KG1 (cell line): Measurements from ENCODE around the gene C20orf144.

Source experiments
- DNase-seq: peaks from one replicate; lab custom pipeline; 2025; lab: John Stamatoyannopoulos, UW

Gene C20orf144

GRCh38 chr20:33677991-33678702, 16.0 kb downstream of the C20orf144 start:
- no peak for DNase-seq

DNA sequence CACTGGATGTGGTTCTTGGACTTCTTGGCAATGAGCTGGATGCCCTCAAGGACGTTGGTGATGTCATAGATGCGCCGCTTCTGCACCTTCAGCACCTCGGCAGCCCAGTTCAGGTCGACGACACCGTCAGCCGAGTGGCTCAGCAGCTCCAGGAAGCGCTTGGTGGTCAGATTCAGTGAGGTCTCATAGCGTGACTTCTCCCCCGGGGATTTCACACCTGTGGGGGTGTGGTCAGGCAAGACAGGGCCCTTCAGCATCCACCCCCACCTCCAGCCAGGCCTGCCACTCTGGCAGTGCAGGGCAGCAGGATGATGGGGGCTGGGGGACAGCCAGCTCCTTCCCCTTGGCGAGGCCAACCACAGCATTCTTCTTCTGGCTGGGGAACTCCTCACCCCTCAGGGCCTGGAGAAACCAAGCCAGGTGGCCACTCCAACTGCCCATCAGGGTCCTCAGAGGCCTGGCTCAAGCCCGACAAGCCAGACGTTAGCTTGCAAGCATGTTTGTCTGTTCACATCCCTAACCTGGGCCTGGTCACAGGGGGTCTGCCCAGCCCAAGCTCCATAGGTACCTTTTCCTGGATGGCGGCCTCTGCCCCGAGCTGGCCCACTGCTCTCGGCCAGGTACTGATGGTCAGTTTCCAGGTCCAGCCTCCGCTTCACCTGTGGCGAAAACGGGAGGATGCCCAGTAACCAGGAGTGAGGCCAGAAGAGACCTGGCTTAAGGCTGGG, 17.8 kb downstream of the C20orf144 start:
- no peak for DNase-seq

DNA sequence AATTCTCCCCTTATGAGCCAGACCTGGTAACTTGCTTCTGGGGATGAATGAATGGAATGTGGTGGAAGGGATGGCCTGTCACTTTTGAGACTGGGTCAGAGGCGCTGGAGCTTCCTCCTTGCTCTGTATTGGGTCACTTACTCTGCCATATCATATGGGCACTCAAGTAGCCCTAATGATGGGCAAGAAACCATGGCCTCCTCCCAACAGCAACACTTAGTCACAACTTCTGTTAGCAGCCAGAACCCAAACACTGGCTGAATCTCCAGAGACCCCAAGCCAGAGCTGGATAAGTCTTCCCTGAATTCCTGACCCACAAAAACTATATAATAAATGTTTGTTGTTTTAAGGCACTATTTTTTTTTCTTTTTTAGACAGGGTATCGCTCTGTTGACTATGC, 18.6 kb downstream of the C20orf144 start:
- no peak for DNase-seq

- no peak for DNase-seq
These were observed 19.2 kb downstream of the C20orf144 start for GRCh38 chr20:33681288-33681687.

- DNase-seq = no peak
These were observed 19.7 kb downstream of the C20orf144 start for GRCh38 chr20:33681728-33682353.

DNA sequence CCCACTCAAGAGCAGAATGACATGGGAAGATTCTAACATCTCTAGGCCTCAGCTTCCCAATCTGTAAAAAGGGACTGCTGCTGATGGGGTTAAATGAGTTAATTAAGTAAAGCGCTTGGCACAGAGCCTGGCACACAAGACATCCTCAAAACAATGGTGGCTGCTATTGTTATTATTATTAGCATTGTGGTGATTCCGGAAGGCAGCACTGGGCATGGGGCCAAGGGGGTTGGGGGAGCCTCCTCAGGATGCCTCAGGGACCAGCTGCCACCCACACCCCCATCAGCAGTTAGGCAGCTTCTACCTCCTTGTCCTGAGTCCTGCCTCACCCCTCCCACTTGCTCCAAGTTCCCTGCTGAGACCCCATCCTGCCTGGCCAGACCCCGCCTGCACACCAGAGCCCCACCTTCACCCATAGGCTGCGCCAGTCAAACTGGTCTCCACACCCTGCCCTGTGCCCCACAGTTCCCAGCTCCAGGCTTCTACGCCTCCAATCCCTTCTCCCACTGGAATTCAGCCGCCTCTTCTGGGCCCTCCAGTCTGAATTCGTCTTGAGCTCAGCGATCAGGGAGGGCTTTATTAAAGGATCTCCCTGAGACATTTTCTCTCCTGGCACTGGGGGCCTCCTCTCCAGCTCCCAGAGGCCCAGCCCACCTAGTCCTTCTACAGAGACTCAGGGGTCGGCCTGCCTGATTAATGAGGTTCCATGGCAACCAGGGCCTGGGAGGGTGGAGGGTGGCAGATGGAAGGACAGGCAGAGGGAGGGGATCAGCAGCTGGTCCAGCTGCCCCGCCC, 22.6 kb downstream of the C20orf144 start:
- no peak for DNase-seq

GRCh38 chr20:33685328-33686099, 23.4 kb downstream of the C20orf144 start:
- DNase-seq = no peak

GRCh38 chr20:33686100-33686983, 24.2 kb downstream of the C20orf144 start, which contains the start of gene E2F1:
Gene E2F1 (minus strand): TSS chr20:33686385. CDS start chr20:33686264, 121 bp downstream.
- DNase-seq = peak; percentile 88

DNA sequence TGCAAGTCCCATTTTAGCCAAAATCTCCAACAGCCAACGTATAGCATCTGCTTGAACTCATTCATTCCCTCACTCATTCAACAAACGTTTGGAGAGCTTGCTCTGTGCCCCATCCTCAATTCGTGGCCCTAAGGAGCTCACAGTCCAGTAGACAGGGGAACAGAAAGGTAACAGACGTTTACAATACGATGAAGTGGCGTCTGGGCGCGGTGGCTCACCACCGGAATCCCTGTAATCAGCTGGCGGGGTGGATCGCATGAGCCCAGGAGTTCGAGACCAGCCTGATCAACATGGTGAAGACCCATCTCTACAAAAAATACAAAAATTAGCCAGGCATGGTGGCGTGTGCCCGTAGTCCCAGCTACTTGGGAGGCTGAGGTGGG, 24.8 kb downstream of the C20orf144 start:
- DNase-seq = no peak

DNA sequence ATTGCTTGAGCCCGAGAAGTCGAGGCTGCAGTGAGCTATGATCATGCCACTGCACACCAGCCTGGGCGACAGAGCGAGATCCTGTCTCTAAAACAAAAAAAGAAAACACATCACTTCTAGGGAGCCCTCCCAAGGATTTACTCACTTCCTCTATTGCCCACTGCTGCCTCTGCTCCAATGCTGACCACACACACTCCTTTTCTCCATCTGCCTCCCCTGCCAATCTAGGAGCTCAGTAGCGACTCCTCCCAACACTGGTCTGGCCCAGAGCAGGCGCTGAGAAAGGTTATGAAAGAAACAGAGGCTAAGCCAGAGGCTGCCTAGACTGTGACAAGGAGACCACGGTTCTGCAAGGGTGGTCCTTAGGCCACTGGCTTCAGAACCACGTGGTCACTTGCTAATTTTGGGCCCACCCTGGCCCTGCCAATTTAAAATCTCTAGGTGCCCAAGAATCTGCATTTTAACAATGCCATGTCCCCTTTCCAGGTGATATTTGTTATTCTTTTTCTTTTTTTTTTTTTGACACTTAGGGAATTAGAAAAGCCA, 25.3 kb downstream of the C20orf144 start:
- DNase-seq = no peak

- no peak for DNase-seq
These were observed 26.1 kb downstream of the C20orf144 start for GRCh38 chr20:33687993-33688937.

DNA sequence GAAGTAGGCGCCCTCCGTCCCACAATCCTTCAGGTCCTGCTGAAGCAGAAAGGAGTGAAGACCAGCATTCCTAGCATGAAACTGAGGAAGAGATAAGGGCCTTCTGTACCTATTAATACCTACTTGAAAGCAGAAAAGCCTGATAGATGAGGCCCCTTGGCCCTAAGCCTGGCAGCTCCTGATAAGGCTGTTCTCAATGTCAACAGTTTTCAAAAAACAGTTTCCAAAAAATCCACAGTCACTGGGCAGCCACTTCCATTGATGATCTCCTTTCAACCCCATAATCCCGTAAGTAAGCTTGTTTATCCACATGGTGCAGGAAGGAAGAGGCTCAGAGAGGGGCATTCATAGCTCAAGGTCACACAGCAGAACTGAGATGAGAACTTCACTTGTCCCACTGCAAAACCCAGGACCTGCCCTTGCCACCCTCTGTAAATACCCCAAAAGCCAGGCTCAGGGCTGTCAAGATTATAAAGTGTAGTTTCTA, 26.9 kb downstream of the C20orf144 start:
- no peak for DNase-seq

DNA sequence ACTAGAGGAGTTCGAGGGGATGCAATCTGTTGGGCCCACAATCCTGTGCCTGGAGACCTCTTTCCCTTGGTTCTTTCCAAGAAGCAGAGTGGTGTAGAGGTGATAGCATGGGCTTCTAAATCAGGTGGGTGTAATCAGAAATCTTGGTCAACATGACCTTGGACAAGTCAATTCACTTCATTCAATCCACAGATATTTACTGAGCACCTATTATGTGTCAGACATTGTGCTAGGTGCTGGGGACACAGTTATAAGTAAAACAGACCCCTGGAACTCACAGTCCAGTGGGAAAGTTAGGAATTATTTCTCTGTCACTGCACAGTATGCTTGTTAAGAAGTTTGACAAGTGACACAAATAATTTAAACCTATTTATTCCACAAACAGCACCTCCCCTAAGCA, 27.4 kb downstream of the C20orf144 start:
- no peak for DNase-seq

- DNase-seq = peak; percentile 46
These were observed 27.8 kb downstream of the C20orf144 start for GRCh38 chr20:33689973-33690372.

GRCh38 chr20:33693289-33693688, 31.2 kb downstream of the C20orf144 start:
- no peak for DNase-seq

GRCh38 chr20:33693741-33694638, 31.9 kb downstream of the C20orf144 start:
- DNase-seq = no peak

- no peak for DNase-seq
These were observed 32.5 kb downstream of the C20orf144 start for GRCh38 chr20:33694639-33695012.

DNA sequence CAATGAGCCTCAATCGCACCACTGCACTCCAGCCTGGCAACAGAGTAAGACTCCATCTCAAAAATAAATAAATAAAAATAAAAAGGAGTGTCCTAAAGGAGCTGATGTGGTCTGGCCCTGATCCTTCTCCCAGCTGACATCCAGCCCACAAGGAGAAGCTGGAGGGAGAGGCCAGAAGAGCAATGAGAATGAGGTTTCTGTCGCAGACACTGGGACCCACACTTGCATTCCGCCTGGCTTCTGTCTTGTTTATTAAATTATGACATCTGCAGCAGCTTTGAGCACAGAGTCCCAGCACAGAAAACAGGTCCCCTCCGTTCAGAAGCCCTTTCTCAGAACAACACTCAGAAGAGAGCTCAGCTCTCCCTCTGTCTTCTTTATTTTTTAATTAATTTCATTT, 34.3 kb downstream of the C20orf144 start:
- no peak for DNase-seq
